HG03045 (cell line): Measurements from ENCODE around the gene VARS1.
"Not testable (repeated sequence)": the region's sequence is repeated elsewhere in the genome, so short reads cannot be mapped to it uniquely, and the experiment has no call there.

ENCODE experiments used
- ATAC-seq: cut with Tn5 transposase; IDR thresholded peaks from one replicate; pipeline ENCODE4 v1.9.1; 2021; ENCODE audit warnings: mild to moderate bottlenecking, moderate library complexity; ENCODE audit not compliant: unreplicated experiment

The VARS1 gene

DNA sequence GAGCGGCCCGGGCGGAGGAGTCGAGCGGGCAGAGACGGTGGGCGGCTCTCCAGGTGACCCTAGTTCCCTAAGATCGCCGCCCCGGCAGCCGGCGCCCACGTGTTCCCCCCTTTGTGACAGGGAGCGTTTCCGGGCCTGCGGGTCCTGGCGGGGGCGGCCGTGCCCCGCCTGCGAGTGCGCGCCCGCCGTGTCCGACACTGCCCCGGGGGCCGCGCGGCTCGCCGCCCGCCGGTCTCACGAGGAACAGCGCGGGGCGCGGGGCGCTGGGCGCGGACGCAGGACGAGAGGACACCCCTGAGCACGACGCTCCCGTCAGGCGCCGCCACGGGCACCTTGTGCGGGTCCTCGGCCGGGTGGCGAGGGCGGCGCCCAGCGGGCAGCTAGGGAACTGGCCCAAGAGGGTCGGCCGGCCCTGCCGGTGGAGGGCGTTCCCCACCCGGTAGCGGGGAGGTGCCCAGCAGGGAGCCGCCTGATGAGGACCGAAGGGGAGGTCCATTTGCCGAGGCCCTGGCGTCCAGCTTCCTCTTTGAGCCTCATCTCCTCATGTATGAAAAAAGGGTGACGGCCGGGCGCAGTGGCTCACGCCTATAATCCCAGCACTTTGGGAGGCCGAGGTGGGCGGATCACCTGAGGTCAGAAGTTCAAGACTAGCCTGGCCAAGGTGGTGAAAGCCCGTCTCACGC is at the start of gene VARS1:
VARS1 (minus strand) TSS at position 137 of the 683 bp plus-strand sequence. CDS start 535 bp downstream, outside the sequence.
- ATAC-seq = peak; percentile 70

DNA sequence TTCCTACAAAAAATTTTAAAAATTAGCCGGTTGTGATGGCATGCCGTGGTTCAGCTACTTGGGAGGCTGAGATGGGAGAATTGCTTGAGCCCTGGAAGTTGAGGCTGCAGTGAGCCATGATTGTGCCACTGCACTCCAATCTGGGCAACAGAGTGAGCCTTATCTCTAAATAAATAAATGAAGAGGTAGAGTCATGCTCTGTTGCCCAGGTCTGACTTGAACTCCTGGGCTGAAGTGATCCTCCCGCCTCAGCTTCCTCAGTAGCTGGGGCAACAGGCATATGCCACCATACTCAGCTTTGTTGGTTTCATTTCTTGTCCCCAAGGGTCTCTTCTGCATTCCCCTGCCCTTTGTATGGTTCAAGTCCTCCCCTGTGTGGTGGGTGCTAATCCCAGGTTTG is 49.0 kb upstream of the VARS1 start:
- ATAC-seq = no peak

DNA sequence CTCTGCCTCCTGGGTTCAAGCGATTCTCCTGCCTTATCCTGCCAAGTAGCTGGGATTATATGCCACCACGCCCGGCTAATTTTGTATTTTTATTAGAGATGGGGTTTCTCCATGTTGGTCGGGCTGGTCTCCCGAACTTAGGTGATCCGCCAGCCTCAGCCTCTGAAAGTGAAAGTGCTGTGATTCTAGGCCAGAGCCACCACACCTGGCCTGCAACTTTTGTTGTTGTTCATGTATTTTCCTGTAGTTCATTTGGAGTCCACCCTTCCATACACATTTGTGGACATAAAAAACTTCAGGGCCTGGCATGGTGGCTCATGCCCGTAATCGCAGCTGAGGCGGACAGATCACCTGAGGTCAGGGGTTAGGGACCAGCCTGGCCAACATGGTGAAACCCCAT is 46.5 kb upstream of the VARS1 start:
- no peak for ATAC-seq

DNA sequence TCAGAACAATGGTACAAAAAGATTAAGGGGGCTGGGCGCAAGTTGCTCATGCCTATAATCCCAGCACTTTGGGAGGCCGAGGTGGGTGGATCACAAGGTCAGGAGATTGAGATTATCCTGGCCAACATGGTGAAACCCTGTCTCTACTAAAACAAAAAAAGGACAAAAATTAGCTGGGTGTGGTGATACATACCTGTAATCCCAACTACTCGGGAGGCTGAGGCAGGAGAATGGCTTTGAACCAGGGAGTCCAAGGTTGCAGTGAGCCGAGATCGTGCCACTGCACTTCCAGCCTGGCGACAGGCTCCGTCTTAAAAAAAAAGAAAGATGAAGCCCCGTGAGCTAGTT is 44.2 kb upstream of the VARS1 start:
- not testable (repeated sequence) for ATAC-seq

DNA sequence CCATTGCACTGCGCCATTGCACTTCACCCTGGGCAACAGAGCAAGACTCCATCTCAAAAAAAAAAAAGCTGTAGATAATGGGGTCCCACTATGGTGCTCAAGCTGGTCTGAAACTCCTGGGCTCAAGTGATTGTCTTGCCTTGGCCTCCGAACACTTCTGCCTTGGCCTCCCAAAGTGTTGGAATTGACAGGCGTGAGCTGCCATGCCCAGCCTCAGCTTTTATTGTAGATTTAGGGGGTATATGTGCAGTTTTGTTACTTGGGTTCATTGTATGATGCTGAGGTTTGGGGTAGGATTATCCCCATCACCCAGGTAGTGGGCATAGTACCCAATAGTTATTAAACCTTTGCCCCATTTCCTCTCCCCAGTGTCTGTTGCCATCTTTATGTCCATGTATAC is 43.4 kb upstream of the VARS1 start:
- ATAC-seq = no peak

DNA sequence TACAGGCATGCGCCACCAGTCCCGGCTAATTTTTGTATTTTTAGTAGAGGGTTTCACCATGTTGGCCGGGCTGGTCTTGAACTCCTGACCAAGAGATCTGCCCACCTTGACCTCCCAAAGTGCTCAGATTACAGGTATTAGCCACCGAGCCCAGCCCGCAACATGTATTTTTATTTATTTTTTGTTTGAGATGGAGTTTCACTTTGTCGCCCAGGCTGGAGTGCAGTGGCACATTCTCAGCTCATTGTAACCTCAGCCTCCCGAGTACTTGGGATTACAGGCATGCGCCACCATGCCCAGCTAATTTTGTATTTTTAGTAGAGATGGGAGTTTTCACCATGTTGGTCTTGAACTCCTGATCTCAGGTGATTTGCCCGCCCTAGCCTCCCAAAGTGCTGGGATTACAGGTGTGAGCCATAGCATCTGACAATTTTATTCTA is 42.6 kb upstream of the VARS1 start:
- not testable (repeated sequence) for ATAC-seq

DNA sequence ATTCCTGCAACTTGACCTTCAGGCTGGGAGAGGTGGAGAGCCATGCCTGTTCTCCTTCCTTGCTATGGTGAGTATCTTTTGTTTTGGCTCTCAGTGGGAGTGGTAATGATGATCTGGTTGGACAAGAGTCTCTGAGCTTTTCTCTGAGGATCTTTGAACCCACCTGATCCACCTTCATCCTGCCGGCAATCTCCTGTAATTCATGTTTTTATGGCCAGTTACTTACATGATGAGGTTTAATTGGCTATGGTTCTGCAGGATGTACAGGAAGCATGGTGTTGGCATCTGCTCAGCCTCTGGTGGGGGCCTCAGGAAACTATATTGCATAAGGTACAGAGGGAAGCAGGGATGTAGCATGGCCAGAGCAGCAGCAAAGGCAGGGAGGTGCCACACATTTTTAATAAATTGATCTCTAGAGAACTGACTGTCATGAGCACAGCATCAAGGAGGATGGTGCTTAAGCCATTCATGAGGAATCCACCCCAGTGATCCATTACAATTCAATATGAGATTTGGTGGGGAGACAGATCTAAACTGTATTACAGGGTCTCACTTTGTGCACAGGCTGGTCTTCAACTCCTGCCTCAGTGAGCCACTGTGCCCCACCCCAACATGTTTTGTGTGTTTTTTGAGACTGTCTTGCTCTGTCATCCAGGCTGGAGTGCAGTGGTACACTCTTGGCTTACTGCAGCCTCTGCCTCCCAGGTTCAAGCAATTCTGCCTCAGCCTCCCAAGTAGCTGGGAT is 42.0 kb upstream of the VARS1 start:
- no peak for ATAC-seq

DNA sequence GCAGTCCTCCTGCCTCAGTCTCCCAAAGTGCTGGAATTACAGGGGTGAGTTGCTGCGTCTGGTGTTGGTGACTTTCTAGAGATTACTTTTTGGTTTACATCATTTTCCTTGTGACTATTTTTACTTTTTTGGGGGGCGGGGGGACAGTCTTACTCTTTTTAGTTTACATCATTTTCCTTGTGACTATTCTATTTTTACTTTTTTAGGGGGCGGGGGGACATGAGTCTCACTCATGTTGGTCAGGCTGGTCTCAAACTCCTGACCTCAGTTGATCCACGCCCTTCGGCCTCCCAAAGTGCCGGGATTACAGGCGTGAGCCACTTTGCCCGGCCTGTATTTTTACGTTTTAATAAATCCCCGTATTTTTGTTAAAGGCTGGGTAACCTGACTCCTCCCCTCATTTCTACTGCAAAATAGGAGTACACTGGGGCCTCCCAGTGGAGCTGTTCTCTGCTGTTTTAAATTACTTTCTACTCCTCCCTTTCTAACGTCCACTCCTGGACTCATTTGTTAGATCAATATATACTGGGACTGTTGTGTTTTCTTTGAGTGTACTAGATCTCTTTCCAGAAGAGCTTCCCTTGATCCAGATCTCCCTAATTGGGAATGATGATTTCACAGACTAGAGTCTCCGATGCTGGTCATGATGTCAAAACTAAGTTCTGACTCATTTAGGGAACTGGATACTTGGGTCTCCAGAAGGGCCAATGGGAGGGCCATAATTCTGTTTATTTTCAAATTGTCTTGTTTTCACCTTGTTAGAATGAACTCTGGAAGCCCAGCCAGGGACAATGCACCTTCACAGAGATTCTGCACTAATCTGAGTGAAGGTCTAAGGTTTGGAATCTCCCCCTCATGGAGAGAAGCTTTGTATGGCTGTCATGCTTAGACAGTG is 41.2 kb upstream of the VARS1 start:
- no peak for ATAC-seq

DNA sequence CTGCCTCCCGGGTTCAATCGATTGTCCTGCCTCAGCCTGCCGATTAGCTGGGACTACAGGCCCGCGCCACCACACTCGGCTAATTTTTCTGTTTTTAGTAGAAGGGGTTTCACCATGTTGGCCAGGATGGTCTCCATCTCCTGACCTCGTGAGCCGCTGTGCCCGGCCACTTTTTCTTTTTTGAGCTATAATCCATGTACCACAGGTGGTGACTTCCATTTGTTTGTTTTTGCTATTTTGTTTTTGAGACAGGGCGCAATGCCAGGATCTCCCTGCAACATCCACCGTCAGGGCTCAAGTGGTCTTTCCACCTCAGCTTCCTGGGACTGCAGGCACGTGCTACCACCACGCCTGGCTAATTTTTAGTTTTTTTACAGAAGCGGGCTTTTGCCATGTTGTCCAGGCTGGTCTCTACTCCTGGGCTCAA is 40.5 kb upstream of the VARS1 start:
- no peak for ATAC-seq

DNA sequence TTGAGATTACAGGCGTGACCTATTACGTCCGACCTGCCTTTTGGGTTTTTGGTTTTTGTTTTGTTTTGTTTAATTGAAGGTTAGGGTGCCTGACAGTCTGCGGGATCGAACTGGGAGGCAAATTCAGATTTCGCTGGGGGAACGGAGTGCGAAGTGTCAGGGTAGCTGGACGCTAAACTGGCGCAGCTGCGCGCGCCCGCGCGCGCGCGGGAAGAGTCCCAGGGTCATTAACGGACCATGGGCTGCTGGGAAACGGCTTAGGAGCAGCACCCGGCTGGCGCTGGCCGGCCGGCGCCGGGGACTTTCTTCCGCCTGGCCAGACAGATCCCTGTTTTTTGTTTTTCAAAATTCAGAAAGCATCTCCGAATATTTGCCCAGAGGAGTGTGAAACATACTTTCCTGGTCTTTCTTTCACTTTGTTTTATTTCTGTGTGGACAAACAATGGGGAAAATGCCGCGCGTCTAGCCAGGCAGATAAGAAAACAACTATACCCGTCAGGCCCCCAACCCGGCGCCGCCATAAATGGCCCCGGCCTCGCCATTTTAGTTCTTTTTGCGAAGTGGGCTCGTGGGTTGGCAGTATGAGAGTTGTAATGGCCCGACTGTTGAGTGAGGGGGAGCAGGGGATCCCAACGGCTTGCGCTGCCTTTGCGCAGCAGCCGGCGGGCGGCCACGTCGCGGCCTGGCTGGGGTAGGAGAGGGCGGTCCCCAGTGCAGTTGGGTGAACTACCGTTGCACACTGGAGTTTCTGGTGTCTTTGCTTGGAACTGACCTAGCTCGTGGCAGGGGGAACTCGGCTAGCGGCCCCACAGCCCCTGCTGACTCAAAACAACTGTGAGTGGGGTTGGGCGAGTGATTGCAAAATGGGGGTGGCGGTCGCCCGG is 39.1 kb upstream of the VARS1 start:
- peak; percentile 56 for ATAC-seq

DNA sequence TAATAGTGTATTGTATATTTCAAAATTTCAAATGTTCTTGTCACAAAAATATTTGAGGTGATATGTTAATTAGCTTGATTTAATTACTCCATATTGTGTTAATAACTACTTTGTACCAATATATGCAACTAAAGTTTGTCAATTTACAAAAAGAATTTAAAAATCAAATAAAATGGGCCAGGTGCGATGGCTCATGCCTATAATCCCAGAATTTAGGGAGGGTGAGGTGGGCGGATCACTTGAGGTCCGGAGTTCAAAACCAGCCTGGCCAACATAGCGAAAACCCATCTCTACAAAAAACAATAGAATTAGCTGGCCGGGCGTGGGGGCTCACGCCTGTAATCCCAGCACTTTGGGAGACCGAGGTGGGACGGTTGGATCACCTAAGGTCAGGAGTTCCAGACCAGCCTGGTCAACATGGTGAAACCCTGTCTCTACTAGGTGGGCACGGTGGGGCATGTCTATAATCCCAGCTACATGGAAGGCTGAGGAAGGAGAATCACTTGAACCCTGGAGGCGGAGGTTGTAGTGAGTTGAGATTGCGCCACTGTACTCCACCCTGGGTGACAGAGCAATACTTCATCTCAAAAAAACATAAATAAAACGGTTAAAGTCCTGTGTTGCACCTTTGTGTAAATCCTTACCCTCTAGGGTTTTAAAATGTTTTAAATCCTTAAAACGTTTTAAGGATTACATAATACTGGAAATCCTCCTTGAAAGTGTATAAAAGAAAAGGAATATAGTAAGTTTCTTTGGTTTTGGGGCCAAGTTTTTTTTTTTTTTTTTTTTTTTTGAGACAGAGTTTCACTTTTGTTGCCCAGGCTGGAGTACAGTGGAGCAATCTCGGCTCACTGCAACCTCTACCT is 36.0 kb upstream of the VARS1 start:
- no peak for ATAC-seq

DNA sequence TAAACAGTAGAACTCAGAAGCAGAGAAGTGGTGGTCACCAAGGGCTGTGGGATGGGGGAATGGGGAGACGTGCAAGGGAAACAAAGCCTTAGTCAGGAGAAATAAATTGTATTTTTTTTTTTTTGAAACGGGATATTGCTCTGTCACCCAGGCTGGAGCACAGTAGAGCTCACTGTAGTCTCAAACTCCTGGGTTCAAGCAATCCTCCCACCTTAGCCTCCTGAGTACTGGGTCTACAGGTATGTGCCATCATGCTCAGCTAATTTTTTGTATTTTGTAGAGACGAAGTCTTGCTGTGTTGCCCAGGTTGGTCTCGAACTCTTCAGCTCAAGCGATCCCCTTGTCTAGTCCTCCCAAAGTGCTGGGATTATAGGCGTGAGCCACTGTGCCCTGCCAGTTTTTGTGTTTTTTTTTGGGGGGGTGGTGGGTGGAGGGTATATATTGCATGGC is 35.4 kb upstream of the VARS1 start:
- ATAC-seq = no peak

DNA sequence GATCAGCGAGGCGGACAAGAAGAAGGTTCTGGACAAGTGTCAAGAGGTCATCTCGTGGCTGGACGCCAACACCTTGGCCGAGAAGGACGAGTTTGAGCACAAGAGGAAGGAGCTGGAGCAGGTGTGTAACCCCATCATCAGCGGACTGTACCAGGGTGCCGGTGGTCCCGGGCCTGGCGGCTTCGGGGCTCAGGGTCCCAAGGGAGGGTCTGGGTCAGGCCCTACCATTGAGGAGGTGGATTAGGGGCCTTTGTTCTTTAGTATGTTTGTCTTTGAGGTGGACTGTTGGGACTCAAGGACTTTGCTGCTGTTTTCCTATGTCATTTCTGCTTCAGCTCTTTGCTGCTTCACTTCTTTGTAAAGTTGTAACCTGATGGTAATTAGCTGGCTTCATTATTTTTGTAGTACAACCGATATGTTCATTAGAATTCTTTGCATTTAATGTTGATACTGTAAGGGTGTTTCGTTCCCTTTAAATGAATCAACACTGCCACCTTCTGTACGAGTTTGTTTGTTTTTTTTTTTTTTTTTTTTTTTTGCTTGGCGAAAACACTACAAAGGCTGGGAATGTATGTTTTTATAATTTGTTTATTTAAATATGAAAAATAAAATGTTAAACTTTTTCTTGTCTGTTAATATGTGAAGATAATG is 34.2 kb upstream of the VARS1 start:
- ATAC-seq = no peak

DNA sequence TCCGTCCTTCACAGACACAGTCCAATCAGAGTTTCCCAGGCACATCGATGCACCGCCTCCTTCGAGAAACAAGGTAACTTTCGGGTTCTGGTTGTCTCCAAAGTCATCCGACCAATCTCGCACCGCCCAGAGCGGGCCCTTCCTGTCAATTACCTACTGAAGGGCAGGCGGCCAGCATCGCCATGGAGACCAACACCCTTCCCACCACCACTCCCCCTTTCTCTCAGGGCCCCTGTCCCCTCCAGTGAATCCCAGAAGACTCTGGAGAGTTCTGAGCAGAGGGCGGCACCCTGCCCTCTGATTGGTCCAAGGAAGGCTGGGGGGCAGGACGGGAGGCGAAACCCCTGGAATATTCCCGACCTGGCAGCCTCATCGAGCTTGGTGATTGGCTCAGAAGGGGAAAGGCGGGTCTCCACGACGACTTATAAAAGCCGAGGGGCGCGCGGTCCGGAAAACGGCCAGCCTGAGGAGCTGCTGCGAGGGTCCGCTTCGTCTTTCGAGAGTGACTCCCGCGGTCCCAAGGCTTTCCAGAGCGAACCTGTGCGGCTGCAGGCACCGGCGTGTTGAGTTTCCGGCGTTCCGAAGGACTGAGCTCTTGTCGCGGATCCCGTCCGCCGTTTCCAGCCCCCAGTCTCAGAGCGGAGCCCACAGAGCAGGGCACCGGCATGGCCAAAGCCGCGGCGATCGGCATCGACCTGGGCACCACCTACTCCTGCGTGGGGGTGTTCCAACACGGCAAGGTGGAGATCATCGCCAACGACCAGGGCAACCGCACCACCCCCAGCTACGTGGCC is 31.9 kb upstream of the VARS1 start, which contains the start of gene HSPA1B:
HSPA1B (plus strand) TSS at position 453 of the 794 bp plus-strand sequence; CDS start at position 666, 213 bp downstream.
- ATAC-seq = peak; percentile 63

DNA sequence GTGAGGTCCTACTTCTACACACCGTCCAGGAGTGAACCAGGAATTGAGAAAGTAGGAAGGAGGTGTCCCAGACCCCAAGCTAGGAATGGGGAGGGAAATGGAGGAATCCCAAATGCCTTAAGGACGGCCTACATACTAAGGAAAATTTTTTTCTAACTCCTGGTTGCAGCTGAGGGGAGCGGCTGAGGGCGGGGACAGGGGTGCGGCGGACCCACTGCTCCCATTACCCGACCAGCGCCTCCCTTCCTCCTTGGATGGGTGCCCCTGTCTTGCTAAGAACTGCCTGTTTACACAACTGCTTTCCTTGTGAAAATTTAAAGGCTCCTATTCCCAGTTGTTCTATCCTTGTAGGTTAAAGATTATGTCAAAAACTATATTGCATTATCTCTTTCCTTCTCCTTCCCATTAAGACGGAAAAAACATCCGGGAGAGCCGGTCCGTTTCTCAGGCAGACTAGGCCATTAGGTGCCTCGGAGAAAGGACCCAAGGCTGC is 31.3 kb upstream of the VARS1 start:
- ATAC-seq = no peak

DNA sequence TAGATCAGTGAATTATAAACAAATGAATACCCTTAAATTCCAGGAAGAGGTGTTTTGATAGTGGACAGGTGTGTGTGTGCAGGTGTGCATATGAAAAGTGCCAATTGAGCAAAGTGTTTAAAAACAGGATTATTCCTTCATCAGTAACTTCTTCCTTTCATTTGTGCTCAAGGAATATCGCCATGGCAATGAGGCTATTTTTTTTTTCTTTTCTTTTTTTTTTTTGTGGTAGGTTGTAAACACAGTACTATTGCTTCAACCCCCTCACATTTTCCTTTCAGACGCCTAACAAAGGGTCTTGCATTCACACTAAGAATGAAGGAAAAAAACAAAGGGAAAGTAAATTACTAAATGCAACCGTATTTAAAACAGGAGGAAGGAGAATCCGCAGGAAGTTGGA is 30.0 kb upstream of the VARS1 start:
- ATAC-seq = no peak

DNA sequence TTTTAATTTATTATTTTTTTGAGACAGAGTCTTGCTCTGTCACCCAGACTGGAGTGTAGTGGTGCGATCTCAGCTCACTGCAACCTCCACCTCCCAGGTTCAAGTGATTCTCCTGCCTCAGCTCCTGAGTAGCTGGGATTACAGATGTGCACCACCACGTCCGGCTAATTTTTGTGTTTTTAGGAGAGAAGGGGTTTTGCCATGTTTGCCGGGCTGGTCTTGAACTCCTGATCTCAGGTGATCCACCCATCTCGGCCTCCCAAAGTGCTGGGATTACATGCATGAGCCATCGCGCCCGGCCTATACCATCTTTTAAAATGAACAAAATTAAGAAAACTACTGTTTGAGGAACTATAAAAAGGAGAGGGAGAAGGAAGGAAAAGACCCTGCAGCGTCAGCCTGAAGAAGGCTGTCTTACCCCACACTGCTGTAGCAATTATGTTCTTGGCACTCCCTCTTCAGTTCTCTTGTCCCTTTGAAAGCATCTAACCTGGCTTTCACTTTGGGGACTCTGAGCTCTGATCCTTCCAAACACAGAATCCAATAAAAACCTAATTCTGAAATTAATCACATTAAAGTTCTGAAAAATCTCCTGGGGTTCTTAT is 28.1 kb upstream of the VARS1 start:
- not testable (repeated sequence) for ATAC-seq
